ENCODE measurements around the gene CKAP5. TPM values are rescaled to one million over a fixed set of nuclear protein-coding genes. Genes with fewer than 3 reads are reported as not detected.
"Not testable (repeated sequence)": the region's sequence is repeated elsewhere in the genome, so short reads cannot be mapped to it uniquely, and the experiment has no call there.

CKAP5 gene
- total RNA-seq, 1 donor from 2014 or later, result 125 TPM

DNA sequence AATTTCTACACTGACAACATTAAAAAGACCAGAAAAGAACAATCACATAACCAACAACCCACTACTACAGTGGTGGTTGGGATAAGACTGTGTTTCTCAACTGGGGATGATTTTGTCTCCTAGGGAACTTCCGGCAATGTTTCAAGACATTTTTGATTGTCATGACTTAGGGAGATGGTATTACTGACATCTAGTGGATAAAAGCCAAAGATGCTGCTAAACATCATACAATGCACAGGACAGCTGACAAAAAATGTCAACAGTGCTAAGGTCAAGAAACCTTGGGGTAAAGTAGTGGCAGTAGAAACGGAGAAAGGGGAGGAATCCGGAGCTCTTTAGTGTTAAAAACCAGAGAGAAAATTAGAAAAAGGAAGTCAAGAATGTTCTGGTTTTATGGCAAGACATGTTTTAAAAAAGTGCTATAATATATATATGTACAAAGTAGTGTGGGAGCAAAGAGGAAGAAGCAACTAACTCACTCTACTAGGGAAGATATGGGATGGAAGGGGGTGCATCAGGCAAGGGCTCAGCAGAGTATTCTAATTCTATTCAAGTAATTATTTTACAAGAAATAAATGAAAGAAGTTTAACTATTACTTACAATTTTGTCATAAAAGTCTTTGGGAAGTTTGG lies 37.2 kb downstream of the CKAP5 start:
- peaks cover 28% of the 10 kb centered on the region for H3K36me3 Mint-ChIP-seq
- H3K4me3 Mint-ChIP-seq, result no peak overlapping the region
- DNase-seq (ENCODE audit: low spot score in 2 of 2, unreplicated experiment in 2 of 2), result no peak
- no peak overlapping the region for H3K27ac Mint-ChIP-seq
- H3K4me1 Mint-ChIP-seq, result no peaks in the 10 kb centered on the region
- TF ChIP-seq, protein P1, sequence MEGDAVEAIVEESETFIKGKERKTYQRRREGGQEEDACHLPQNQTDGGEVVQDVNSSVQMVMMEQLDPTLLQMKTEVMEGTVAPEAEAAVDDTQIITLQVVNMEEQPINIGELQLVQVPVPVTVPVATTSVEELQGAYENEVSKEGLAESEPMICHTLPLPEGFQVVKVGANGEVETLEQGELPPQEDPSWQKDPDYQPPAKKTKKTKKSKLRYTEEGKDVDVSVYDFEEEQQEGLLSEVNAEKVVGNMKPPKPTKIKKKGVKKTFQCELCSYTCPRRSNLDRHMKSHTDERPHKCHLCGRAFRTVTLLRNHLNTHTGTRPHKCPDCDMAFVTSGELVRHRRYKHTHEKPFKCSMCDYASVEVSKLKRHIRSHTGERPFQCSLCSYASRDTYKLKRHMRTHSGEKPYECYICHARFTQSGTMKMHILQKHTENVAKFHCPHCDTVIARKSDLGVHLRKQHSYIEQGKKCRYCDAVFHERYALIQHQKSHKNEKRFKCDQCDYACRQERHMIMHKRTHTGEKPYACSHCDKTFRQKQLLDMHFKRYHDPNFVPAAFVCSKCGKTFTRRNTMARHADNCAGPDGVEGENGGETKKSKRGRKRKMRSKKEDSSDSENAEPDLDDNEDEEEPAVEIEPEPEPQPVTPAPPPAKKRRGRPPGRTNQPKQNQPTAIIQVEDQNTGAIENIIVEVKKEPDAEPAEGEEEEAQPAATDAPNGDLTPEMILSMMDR (IDR thresholded peaks at IDR 0.05; ENCODE audit: unreplicated experiment), result no peak
- H3K9me3 Mint-ChIP-seq, result no peaks in the 10 kb centered on the region
- H3K27me3 Mint-ChIP-seq (ENCODE audit: low read depth), result no peaks in the 10 kb centered on the region

DNA sequence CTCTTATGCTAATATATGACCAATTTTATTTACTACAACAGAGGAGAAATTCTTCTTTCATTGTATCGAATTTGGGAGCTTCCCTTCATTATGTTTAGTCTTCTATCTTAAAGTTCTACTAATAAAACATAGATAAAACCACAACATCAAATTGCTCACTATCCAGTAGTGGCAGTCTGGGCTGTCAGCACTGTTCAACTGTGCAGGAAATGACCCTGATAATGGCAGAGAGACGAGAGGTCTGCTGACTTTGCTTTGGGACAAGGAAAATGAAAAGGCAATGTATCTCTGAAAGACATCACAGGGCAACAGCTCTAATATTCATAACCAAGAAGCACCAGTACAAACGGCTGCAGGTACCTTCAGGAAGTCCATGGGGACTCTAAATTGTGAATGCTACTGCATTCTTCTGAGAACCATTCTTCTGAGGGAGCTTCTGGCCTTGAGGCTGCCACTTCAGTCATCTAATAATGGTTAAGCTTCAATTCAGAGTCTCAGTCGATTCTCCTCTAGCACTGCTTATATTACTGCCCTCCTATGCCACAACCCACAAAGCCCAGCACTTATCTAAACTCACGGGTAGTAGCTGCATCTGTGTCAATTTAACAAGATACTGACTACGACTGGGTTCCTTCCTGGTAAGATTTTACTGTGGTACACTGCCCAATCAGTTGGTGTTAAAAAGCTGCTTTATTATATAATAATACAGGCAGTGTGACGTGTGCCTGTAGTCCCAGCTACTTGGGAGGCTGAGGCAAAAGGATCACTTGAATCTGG lies 44.2 kb downstream of the CKAP5 start:
- no peak overlapping the region for H3K27ac Mint-ChIP-seq

GRCh38 chr11:46800177-46800576 lies 45.9 kb downstream of the CKAP5 start:
- Mint-ChIP-seq H3K4me1 (no peaks in the 10 kb centered on the region), H3K36me3 (peaks cover 29% of the 10 kb centered on the region), H3K4me3 (no peak overlapping the region), H3K9me3 (no peaks in the 10 kb centered on the region), H3K27me3 (ENCODE audit: low read depth) (no peaks in the 10 kb centered on the region), H3K27ac (no peak overlapping the region)
- TF ChIP-seq, protein P1 (IDR thresholded peaks at IDR 0.05; ENCODE audit: unreplicated experiment), result no peak
- DNase-seq (ENCODE audit: low spot score in 2 of 2, unreplicated experiment in 2 of 2), result no peak

More for the DNA sequence above, 44.2 kb downstream of the CKAP5 start:
- Mint-ChIP-seq H3K36me3 (peaks cover 26% of the 10 kb centered on the region), H3K27me3 (ENCODE audit: low read depth) (no peaks in the 10 kb centered on the region), H3K4me3 (no peak overlapping the region), H3K9me3 (no peaks in the 10 kb centered on the region), H3K4me1 (no peaks in the 10 kb centered on the region)
- no peak for DNase-seq (ENCODE audit: low spot score in 2 of 2, unreplicated experiment in 2 of 2)
- TF ChIP-seq, protein P1 (IDR thresholded peaks at IDR 0.05; ENCODE audit: unreplicated experiment), result no peak

- H3K4me1 Mint-ChIP-seq; DNase-seq (ENCODE audit: low spot score in 2 of 2, unreplicated experiment in 2 of 2); H3K27me3 Mint-ChIP-seq (ENCODE audit: low read depth); H3K4me3 Mint-ChIP-seq; H3K27ac Mint-ChIP-seq; H3K9me3 Mint-ChIP-seq: not testable (repeated sequence)
- peaks cover 29% of the 10 kb centered on the region for H3K36me3 Mint-ChIP-seq
Measured at GRCh38 chr11:46799725-46800124, 46.4 kb downstream of the CKAP5 start.

GRCh38 chr11:46778416-46778815 lies 67.7 kb downstream of the CKAP5 start:
- Mint-ChIP-seq H3K27me3 (ENCODE audit: low read depth) (no peaks in the 10 kb centered on the region), H3K27ac (no peak overlapping the region)

DNA sequence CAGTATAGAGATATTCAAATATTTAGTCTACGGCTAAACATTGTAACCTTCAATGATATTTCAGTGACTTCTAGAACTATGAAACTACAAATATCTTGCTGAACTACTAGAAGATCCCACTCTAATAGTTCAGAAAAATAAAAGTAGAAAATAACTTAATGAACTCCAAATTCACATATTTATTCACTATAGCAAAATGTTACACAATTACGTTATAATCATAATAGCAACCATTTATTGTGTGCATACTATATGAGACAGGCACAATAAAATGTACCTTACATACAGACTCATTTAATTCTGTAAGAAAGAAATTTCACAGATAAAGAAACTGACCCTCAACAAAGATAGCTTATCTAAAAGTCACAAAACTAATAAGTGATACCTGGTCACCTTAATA lies 69.2 kb downstream of the CKAP5 start:
- H3K27ac Mint-ChIP-seq, result no peak overlapping the region
- H3K9me3 Mint-ChIP-seq, result peaks cover 8% of the 10 kb centered on the region
- peaks cover 56% of the 10 kb centered on the region for H3K36me3 Mint-ChIP-seq
- H3K4me3 Mint-ChIP-seq, result no peak overlapping the region
- TF ChIP-seq, protein P1 (IDR thresholded peaks at IDR 0.05; ENCODE audit: unreplicated experiment), result no peak
- no peaks in the 10 kb centered on the region for H3K4me1 Mint-ChIP-seq
- no peaks in the 10 kb centered on the region for H3K27me3 Mint-ChIP-seq (ENCODE audit: low read depth)
- DNase-seq (ENCODE audit: low spot score in 2 of 2, unreplicated experiment in 2 of 2), result no peak

More at GRCh38 chr11:46778416-46778815, 67.7 kb downstream of the CKAP5 start:
- H3K4me1 Mint-ChIP-seq, result no peaks in the 10 kb centered on the region
- DNase-seq (ENCODE audit: low spot score in 2 of 2, unreplicated experiment in 2 of 2), result no peak
- peaks cover 8% of the 10 kb centered on the region for H3K9me3 Mint-ChIP-seq
- H3K36me3 Mint-ChIP-seq, result peaks cover 60% of the 10 kb centered on the region
- TF ChIP-seq, protein P1 (IDR thresholded peaks at IDR 0.05; ENCODE audit: unreplicated experiment), result no peak
- H3K4me3 Mint-ChIP-seq, result no peak overlapping the region

Data from mesothelial cell of epicardium (in vitro differentiated cells).